HG03460 (cell line): ENCODE results near the gene SLC33A1.
"Not testable (repeated sequence)": the region's sequence is repeated elsewhere in the genome, so short reads cannot be mapped to it uniquely, and the experiment has no call there.

Experiments used
- ATAC-seq: cut with Tn5 transposase; IDR thresholded peaks from one replicate; pipeline ENCODE4 v1.9.1; 2021; ENCODE audit not compliant: unreplicated experiment

The SLC33A1 gene

GRCh38 chr3:155854141-155854940 lies at the start of gene SLC33A1:
SLC33A1 (minus strand) TSS chr3:155854427; CDS start chr3:155853997, 430 bp downstream.
- ATAC-seq: peak; percentile 94

DNA sequence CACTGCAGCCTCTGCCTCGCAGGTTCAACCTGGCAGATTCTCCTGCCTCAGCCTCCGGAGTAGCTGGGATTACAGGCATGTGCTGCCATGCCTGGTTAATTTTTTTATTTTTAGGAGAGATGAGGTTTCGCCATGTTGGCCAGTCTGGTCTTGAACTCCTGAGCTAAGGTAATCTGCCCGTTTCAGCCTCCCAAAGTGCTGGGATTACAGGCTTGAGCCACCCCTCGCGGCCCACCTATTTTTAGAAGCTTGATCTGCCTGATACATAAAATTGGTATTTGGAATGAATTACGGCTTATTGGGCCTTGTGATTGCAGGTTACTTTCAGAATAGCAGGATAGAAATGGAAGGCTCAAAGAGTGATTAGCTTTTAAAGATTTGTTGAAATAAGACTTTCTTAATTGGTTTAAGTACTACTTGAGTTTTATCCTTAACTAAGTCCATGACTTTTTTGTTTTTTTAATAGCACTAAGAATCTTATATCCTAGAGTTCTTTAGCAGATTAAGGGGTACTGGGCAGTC lies 41.2 kb upstream of the SLC33A1 start:
- ATAC-seq: no peak

DNA sequence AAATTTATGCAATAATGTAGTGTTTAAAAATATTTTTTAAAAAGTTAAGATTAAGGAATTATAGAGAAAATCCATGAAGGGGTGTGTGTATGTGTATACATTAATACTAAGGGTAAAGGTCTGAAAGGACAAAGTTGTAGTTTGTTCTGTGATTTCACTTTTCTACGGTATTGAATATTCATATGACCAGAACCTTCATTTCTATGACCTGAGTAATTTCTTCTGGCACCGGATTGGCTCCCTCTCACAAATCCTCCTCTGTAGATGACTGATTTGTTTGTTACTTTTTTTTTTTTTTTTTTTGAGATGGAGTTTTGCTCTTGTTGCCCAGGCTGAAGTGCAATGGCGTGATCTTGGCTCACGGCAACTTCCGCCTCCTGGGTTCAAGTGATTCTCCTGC lies 37.1 kb upstream of the SLC33A1 start:
- no peak for ATAC-seq

GRCh38 chr3:155890671-155891190 lies 36.5 kb upstream of the SLC33A1 start:
- ATAC-seq: no peak

GRCh38 chr3:155889952-155890351 lies 35.7 kb upstream of the SLC33A1 start:
- no peak for ATAC-seq

DNA sequence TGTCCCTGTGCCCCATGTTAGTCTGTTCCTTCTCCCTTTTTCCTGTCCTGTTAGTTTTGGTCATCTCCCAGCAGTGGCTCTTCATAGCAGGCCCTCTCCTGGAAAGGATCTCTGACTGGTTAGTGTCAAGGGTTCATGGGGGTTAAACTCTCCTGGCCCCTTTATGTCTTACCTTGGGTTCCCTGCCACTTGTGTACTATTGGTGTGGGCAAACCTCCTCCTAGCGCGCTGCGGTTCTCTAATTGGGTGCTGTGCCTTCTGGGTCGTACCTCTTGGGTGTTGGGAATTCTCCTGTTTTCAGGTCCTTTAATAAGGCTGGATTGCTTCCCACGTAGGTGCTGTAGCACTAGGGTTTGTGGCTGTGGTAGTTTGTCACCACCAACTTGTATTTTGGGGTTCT lies 35.0 kb upstream of the SLC33A1 start:
- no peak for ATAC-seq

GRCh38 chr3:155886915-155887314 lies 32.7 kb upstream of the SLC33A1 start:
- no peak for ATAC-seq

- ATAC-seq: not testable (repeated sequence)
Measured at GRCh38 chr3:155886348-155886747, 32.1 kb upstream of the SLC33A1 start.

DNA sequence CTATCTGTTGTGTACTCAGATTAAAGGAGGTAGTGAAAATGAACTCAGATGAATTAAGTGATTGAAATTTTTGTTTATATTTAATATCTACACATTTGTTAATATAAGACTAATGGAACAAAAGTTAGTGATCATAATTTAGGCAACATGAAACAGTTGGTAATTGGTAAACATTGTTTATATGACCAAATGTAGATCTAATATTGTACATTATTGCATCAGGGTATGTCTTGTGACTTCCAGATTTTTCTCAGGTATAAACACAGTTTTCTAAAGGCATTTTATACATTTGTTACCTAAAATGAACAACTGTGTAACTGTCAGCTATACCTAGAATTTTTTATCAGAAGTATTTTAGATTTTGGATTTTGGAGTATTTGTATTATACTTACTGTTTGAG lies 31.1 kb upstream of the SLC33A1 start:
- no peak for ATAC-seq

DNA sequence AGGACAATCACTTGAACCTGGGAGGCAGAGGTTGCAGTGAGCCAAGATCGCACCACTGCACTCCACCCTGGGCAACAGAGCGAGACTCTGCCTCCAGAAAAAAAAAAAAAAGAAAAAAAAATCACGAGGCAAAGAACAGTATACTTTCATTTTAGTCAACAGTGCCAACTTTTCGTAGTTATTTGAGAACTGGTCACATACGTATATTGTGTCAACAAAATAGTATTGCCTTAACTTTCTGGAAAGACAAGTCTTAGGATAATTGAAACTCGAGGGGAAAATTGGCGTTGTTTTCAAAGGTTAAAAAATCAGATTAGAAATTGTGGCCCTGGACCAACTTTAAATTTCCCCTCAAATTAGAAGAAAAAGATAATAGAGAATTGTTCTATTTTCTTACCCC lies 30.1 kb upstream of the SLC33A1 start:
- ATAC-seq: no peak

GRCh38 chr3:155880286-155880685 lies 26.1 kb upstream of the SLC33A1 start:
- ATAC-seq: no peak

DNA sequence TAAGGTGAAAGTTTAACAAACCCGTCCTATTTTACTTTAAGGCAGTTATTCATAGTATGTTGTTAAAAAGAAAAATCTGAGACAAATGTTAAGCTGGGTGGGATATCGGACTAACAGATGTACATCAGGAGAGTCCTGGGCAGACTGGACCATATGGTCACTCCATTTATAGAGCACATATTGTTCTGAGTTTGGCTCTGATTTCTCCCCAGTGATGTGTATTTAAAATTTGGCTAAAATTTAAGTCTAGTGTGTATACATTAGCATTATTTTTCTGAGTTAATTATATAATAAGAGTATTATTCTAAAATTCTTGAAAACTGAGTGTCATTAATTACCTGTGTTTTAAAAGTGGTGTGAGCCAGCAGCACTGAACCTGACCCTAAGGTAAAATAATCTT lies 22.3 kb upstream of the SLC33A1 start:
- no peak for ATAC-seq

DNA sequence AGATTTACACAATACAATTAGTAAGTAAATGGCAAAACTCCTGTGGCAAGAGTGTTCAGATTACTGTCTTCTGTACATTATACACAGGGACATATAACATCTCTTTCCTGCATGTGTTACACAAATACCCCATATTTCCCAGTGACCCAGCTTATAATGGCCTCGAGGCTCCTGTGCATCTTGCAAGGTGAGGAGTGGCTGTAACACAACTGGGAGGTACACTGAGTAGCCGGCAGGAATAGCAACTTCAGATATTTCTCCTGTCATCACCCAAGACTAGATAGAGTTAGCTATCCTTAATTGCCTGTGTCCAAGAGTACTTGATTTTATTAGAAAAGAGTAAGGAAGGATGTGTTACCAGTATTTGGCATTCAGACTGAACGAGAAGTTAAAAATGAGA lies 21.8 kb upstream of the SLC33A1 start:
- no peak for ATAC-seq

DNA sequence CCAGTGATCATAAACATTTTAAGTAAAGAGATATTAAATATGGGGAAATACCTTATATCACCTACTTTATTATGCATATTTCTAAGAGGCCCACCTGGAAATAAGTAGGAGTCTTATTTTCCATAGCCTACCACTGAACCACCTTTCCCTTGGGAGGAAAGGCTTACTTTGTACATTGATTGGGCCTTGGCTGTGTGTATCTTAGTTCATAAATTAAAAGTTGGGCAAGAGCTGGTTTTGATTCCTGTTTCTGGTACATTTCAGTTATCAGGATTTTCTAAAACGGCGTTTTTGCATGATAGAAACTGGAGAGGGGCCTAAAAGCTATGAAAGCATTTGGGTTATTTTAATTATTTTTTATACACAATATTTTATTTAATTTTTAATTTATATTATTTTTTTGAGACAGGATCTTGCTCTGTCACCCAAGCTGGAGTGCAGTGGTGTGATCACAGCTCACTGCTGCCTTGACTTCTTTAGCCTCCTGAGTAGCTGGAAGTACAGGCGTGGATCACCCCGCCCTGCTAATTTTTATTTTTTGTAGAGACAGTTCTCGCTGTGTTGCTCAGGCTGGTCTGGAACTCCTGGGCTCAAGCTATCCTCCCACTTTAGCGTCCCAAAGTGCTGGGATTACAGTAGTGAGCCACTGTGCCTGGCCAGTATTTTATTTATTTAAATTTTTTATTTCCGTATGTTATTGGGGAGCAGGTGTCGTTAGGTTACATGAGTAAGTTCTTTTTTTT lies 18.8 kb upstream of the SLC33A1 start:
- no peak for ATAC-seq

DNA sequence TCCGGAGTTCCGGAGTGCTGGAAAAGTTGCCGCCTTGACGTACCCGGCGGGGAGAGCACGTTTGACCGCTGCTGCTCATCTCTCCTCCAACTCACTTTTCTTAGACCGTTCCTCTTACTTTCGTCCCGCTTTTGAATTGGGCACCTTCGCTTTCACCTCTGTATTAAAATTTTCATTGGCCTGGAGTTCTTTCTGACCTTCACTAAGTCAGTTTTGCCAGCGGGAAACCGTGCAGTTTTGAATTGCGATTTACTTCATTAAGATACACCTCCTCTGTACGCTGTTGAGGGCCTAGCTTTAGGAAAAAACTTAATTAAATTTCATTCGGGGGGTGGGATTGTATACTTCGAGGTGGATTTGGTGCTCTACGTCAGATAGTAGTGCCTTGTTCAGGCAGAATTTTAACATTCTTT lies 17.5 kb upstream of the SLC33A1 start:
- peak; percentile 3 for ATAC-seq

- ATAC-seq: peak; percentile 29
Measured at GRCh38 chr3:155870945-155871745, 16.9 kb upstream of the SLC33A1 start.

GRCh38 chr3:155870133-155870944 lies 16.1 kb upstream of the SLC33A1 start, which contains the start of gene GMPS:
GMPS (plus strand) TSS chr3:155870650; CDS start chr3:155870871, 221 bp downstream.
- ATAC-seq: peak; percentile 87

DNA sequence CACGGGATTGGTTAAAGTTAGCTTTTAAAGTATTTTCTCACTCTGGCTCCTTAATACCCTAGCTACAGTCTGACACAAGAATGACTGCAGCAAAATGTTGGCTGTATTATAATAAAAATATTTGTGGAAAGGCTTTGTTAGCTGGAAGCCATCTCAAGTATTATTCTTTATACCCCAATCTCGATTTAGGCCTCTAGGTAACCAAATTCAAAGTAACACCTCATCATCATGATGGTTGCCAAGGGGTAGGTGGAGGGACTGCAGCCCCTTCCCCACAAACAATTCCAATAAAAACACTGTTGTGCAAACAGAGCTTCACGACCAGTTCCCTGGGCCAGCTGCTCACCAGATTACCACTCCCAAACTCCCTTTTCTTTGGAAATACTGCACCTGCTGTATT lies 15.5 kb upstream of the SLC33A1 start:
- ATAC-seq: no peak

GRCh38 chr3:155863072-155863784 lies 9.0 kb upstream of the SLC33A1 start:
- no peak for ATAC-seq
